Measurements from ENCODE around the gene DSC2. TPM values are rescaled to one million over a fixed set of nuclear protein-coding genes. Genes with fewer than 3 reads are reported as not detected.
A peak's percentile ranks its signal among the peaks of the same experiment; 100 is the strongest.
"Not testable (repeated sequence)": the region's sequence is repeated elsewhere in the genome, so short reads cannot be mapped to it uniquely, and the experiment has no call there.

Gene DSC2
- 11.9 TPM for total RNA-seq
- long read RNA-seq, partial matches to known transcripts: 3 of 4 reads
- long read RNA-seq, other reads (novel, unspliced or antisense): 1 of 4 reads

DNA sequence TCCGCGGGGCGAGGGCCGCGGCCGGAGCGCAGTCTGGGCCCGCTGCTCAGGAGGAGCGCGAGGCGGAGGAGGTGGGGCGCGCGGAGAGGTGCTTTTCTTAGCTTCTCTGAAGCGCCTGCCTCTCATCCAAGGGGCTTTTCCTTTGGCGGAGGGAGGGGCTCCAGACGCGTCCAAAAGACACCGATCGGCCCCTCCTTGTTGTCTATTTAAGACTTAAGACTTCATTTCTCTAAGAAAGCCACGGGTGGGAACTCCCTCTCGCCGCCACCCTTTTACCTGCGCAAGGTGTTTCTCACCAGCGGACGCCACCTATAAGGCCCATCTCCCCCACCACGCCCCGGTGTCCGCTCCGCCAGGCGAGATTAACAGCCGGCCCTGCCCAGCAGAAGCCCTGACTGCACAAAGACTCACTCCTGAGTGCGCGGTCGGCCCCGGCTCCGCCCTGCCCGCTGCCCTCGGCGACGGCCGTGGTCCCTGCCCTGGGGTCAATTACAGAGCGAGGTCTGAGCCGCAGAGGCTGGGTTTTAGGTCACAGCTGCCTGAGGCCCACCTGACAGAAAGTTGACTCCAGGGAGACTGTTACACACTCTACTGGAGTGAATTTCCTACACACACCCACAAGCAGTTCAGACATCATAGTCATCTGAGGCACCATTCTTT is at the start of gene DSC2:
TSS of gene DSC2 (minus strand) at position 397 of the 660 bp plus-strand sequence. CDS start 450 bp downstream, outside the sequence.
- DNase-seq (ENCODE audit: low spot score): peak; percentile 90

DNA sequence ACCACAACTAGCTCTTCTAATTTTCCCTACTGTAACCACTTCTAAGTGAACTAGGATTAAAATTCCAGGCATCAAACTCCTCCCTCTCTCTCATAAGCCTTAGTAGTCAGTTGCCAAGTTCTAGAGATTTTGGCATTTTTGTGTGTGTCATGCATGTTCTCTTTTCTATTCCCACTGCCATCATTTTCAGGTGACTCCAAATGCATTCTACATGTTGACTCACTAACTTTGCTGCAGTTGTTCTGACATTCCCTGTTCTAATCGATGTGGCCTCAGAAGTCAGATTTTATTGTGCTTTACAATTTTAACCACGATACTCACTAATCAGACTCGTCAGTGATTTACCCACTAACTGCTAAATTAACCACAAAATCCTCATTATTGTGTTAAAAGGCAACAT is 47.1 kb upstream of the DSC2 start:
- no peak for DNase-seq (ENCODE audit: low spot score)

GRCh38 chr18:31148600-31148999 is 46.4 kb upstream of the DSC2 start:
- no peak for DNase-seq (ENCODE audit: low spot score)

- no peak for DNase-seq (ENCODE audit: low spot score)
These were observed 44.6 kb upstream of the DSC2 start for GRCh38 chr18:31146809-31147208.

GRCh38 chr18:31143025-31143424 is 40.8 kb upstream of the DSC2 start:
- no peak for DNase-seq (ENCODE audit: low spot score)

GRCh38 chr18:31138709-31139108 is 36.5 kb upstream of the DSC2 start:
- no peak for DNase-seq (ENCODE audit: low spot score)

DNA sequence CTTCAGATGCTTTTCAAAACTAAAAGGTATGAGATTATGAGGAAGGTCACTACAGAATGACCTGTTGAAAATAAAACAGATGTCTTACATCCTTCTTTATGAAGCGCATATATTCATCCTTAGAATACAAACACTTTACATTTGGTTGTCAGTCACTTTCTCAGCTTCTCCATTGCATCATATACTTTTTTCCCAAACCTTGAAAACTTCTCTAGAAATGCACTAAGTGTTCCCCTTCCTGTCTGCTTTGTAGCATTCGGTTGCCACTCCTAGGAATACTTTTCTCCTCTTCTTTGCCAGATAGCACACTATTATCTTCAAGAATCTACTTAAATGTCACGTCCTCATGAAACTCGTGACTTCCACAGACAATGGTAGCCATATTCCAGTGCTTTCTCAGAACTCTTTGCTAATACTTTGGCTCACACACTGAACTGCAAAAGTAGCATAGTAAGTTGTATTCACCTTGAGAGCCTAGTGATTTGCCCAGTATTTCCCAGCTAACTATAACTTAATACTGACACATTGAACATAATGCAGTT is 32.8 kb upstream of the DSC2 start:
- DNase-seq (ENCODE audit: low spot score): no peak

- DNase-seq (ENCODE audit: low spot score): no peak
These were observed 27.3 kb upstream of the DSC2 start for GRCh38 chr18:31129398-31130115.

GRCh38 chr18:31125878-31126277 is 23.7 kb upstream of the DSC2 start:
- DNase-seq (ENCODE audit: low spot score): no peak

GRCh38 chr18:31123125-31123524 is 20.9 kb upstream of the DSC2 start:
- not testable (repeated sequence) for DNase-seq (ENCODE audit: low spot score)

- DNase-seq (ENCODE audit: low spot score): no peak
These were observed 18.4 kb upstream of the DSC2 start for GRCh38 chr18:31120594-31120993.

GRCh38 chr18:31116853-31117595 is 14.8 kb upstream of the DSC2 start:
- DNase-seq (ENCODE audit: low spot score): no peak

GRCh38 chr18:31112804-31113203 is 10.6 kb upstream of the DSC2 start:
- DNase-seq (ENCODE audit: low spot score): no peak

DNA sequence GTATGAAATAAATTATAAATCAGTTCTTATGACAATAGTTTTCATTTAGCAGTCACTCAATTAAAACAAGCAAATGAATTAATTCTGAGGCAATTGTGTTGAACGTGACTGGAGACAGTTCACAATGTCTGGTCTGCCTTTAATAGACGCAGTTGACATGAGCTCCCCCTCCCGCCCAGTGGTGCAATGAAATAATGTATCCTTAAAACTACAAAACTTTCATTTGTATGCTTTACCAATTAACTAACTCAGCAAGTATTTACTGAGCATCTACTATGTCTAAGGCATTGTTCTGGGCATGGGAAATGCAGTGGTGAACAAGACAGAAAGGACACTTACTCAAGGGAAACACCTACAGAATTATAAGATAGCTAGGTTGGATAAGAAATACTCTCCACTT is 3.5 kb upstream of the DSC2 start:
- no peak for DNase-seq (ENCODE audit: low spot score)

DNA sequence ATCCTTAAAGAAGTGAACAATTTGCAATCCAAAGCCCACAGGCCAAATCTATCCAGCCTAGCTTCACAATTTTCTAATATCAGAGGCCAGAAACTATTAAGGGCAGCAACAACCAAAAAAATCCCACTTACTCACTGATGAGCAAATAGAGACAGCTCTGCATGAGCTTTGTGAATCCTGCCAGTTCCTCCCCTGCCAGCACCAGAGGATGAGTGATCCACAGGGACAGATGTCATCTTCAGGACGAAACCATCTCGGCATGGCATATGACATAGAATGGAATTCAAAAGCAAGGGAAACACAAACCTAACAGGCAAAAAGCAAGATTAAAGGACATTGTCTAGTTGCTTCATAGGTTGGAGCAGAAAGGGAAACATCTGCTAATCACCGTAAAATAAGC is 2.2 kb upstream of the DSC2 start:
- no peak for DNase-seq (ENCODE audit: low spot score)

DNA sequence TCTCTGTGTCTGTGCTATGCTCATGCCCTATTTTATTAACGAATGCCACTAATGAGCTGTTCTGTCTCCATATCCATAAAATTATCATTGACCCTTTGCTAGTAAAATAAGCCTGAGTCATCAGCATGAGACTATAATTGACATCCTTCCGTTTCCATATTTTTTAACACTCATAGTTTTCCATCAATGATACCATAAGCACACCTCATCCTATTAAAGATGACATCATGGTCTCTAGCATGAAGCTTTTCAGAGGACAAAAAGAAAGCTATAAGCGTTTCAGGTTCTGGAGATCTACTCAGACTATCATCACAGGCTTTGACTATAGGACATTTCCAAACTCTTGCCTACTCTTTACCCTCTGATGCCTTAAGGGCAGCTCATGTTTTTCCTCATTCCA is 1.2 kb upstream of the DSC2 start:
- DNase-seq (ENCODE audit: low spot score): no peak

GRCh38 chr18:31102941-31103340 is 720 bp upstream of the DSC2 start:
- no peak for DNase-seq (ENCODE audit: low spot score)

DNA sequence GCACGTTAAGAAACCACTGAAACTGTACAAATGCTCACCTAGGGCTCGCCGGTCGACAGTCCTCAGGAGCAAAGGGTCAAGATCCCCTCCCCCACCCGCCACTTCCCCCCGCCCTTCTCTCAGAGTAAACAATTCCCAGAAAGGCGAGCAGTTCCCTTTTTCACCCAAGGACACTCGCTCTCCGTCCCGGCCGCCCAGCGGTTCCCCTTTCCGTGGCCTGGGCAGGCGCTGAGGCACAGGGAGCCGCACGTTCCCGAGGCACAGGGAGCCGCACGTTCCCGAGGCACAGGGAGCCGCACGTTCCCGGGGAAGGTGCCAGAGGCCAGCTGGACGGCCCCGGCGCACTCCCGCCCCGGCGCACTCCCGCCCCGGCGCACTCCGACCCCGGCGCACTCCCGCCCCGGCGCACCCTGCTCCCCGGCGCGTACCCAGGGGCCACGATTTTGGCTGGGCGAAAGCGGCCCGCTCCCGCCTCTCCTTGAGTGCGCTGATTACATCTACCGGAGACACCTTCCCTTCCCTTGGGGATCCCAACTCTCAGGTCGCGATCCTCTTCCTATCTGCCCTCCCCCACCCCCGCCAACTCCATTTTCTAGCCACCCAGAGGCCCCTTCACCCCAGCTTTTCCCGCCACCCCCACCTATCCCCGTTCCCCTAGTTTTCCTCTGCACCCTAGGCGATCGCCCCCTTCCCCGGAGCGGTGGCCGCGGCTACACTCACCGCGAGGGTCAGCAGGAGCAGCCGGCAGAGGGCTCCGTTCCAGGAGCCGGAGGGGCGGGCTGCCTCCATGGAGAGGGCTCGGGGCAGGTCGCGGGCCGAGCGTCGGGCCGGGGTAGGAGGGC is 817 bp downstream of the DSC2 start:
- peak; percentile 90 for DNase-seq (ENCODE audit: low spot score)

GRCh38 chr18:31100436-31101182 is 1.6 kb downstream of the DSC2 start:
- no peak for DNase-seq (ENCODE audit: low spot score)
